NCI-H2081 (cell line): ENCODE measurements around the gene S1PR2.
A peak's percentile ranks its signal among the peaks of the same experiment; 100 is the strongest.
"Not testable (repeated sequence)": the region's sequence is repeated elsewhere in the genome, so short reads cannot be mapped to it uniquely, and the experiment has no call there.

Experiments
- DNase-seq, 2 experiments: peaks; one replicate each; lab custom pipeline; 2025; lab: John Stamatoyannopoulos, UW

S1PR2 gene

GRCh38 chr19:10223488-10224213 lies 7.5 kb downstream of the S1PR2 start:
- no peak for DNase-seq

- no peak for DNase-seq
Observed at GRCh38 chr19:10222201-10222890, 8.8 kb downstream of the S1PR2 start.

GRCh38 chr19:10220695-10221094 lies 10.4 kb downstream of the S1PR2 start:
- no peak for DNase-seq

- DNase-seq = peak in 1 of 2 experiments; percentile 6
Observed at GRCh38 chr19:10219678-10220077, 11.5 kb downstream of the S1PR2 start.

DNA sequence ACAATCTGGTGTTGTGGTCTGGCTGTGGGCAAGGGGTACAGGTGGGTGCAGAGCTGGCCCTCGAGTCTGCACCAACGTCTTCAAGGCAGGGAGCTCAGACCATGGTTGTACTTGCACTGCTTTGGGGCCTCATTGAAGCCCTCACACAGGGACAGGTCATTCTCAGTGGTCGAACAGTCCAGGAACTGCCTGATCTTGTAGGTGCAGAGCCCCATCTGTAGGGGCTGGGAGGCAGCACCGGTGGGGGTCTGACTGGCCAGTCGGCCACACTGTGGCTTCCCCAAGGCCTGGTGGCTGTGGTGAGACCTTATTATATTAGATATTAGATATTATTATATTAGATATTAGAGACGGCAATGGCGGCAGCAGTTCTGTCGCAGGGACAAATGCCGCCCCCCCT lies 14.0 kb downstream of the S1PR2 start:
- no peak for DNase-seq

- no peak for DNase-seq
Observed at GRCh38 chr19:10214784-10215183, 16.3 kb downstream of the S1PR2 start.

DNA sequence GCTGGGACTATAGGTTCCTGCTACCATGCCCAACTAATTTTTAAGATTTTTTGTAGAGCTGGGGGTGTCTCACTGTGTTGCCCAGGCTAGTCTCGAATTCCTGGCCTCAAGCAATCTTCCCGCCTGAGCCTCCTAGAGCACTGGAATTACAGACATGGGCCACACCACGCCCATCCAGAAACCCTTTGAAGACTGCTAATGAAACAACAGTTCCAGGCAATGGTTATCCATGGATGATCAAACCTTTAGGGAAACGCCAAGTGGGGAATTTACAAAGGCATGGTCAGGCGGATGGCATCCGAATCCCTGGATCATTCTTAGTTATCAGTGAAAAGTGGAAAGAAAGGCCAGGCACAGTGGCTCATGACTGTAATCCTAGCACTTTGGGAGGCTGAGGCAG lies 19.4 kb downstream of the S1PR2 start:
- DNase-seq = no peak

- no peak for DNase-seq
Observed at GRCh38 chr19:10211061-10211460, 20.1 kb downstream of the S1PR2 start.

DNA sequence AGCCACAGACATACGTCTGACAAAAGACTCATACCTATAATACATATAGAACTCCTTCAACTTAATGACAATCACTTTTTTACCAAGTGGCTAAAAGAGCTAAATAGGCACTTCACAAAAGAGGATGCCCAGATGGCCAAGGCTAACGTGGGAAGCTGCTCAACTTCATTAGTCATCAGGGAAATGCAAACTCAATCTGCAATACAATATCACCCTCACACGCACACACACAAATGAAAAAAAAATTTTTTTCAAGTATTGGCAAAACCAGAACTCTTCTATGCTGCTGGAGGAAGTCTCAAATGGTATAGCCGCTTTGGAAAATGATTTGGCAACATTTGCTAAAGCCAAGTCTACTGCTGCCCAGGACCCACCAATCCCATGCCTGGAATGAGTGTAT lies 21.8 kb downstream of the S1PR2 start:
- no peak for DNase-seq

DNA sequence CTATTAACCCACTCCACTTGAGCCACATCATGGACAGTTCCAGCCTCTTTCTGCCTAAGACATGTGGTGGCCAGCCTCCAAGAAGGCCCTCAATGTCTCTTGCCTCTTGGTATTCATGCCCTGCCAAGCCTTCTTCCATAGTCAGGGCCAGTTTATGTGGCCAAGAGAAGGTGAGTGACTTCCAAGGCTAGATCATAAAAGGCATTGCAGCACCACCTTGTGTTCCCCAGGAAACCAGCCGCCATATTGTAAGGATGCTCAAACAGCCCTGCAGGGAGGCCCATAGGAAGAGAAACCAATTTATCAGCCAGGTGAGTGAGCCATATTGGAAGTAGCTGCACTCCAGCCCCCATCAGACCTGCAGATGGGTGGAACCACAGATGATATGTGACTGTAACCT lies 24.1 kb downstream of the S1PR2 start:
- no peak for DNase-seq

DNA sequence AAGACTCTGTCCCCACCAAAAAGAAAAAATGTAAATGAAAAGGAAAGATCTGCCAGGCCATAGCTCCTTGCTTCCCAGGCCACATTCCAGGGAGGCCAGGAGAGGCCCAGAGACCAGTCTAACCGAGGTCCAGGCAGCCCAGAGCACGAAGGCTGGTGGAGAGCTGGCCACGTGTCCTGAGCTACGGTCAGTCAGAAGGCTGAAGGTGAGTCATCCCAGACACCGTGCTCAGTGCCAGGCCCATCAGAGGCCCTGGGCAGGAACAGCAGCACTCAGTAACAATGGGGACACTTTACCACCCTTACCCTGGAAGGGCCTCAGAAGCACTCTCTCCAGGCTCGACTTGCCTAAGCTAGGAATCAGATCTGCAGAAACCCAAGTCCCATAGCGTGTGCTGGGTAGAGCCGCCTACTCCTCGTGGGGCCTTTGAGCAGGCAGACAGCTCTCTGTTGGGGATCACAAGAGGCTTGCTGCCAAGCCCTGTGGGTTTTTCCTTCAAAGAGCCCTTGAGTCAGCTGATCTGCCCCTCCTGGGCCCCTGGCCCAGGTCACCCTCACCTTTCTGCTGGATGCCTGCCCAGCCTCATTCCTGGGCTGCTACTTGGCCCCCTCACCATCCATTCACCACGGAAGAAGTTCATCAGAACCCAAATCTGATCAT lies 24.8 kb downstream of the S1PR2 start:
- no peak for DNase-seq

DNA sequence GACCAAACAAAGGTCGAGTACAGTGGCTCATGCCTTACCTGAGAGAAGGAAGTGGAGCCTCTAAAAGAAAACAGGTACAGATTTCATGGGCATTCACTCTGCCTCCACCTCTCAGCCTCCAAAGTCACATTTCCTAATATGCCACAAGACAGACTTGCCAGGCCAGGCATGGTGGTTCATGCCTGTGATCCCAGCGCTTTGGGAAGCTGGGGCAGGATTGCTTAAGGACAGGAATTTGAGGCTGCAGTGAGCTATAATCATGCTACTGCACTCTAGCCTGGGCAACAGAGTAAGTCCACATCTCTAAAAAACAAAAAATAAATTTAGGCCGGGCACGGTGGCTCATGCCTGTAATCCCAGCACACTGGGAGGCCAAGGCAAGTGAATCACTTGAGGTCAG lies 25.5 kb downstream of the S1PR2 start:
- no peak for DNase-seq

GRCh38 chr19:10203686-10204085 lies 27.4 kb downstream of the S1PR2 start:
- DNase-seq = no peak

DNA sequence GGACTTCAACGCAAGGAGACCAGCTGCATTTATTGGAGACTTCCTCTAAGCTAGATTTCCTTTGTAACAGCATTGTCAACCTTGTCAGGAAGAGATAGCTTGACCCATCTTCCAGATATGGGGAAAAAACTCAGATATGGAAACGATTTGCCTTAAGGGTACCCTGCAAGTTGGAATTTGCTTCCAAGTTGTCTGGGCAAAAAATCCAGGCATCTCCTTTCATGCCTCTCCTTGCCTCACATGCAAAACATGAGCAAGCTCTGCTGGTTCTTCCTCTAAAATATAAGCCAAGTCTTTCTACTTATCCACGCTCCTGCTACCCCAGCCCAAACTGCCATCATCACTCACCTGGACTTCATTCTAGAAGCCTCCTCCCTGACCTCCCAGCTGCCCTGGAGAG lies 30.0 kb downstream of the S1PR2 start:
- no peak for DNase-seq

- DNase-seq = not testable (repeated sequence)
Observed at GRCh38 chr19:10200101-10200500, 31.0 kb downstream of the S1PR2 start.

DNA sequence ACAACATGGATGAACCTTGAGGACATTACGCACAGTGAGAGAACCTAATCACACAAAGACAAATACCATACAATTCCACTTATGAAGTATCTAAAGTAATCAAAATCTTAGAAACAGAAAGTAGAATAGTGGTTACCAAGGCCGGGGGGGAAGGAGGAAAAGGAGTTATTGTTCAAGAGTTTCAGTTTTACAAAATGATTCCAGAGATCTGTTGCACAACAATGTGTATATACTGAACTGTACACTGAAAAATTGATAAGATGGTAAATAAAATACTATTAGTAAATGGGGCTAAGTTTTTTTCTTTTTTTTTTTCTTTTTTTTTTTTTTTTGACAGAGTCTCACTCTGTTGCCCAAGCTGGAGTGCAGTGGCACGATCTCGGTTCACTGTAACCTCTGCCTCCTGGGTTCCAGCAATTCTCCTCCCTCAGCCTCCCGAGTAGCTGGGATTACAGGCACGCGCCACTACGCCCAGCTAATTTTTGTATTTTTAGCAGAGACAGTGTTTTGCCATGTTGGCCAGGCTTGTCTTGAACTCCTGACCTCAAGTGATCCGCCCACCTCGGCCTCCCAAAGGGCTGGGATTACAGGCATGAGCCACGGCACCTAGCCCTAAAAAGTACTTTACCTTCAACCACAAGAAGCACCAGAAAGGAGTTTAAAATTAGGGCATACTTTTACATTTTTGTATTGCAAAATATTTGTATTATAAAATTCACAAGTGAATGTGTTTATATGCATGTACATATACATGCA lies 32.1 kb downstream of the S1PR2 start:
- DNase-seq = not testable (repeated sequence)

- DNase-seq = no peak
Observed at GRCh38 chr19:10195199-10195519, 36.0 kb downstream of the S1PR2 start.

- DNase-seq = peak; percentile 96 to 97
Observed at GRCh38 chr19:10194500-10195198, 36.5 kb downstream of the S1PR2 start, which contains the start of gene DNMT1. Gene DNMT1, minus strand, starts transcription at chr19:10194953. Its CDS starts 54 bp downstream, at chr19:10194899.

- peak in 1 of 2 experiments; percentile 40 for DNase-seq
Observed at GRCh38 chr19:10193790-10194499, 37.2 kb downstream of the S1PR2 start.

- DNase-seq = no peak
Observed at GRCh38 chr19:10192922-10193321, 38.2 kb downstream of the S1PR2 start.

- no peak for DNase-seq
Observed at GRCh38 chr19:10191347-10191746, 39.8 kb downstream of the S1PR2 start.
